ENCODE results near the gene SPCS2. TPM values are rescaled to one million over a fixed set of nuclear protein-coding genes. Genes with fewer than 3 reads are reported as not detected.

Gene SPCS2
- total and polyA plus RNA-seq, 3 donors from 2014 or later: 37.0 to 152 (median 61.1) TPM

DNA sequence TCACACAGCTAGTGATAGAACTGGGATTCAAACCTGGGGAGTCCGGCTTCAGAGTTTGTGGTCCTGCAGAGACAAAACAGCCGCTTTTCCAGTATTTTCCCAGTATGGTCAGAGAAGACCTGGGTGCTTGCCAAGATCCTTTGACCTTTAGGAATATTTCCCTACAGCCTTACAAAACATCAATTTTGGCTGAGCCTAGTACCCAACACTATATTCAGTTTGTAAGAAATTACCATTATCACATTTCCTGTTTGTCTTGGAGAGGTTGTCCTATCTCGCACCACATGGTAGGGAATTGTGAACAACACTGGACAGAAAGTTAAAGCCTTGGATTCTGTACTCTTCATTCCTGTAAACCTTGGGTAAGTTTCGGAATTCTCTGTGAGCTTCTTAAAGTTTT lies 29.0 kb downstream of the SPCS2 start:
- Histone ChIP-seq H3K27ac (no peak overlapping the region), H3K9me3 (no peaks in the 10 kb centered on the region), H3K4me3 (no peak overlapping the region), H3K36me3 (ENCODE audit: low read depth, missing control alignments) (no peaks in the 10 kb centered on the region), H3K4me1 (no peaks in the 10 kb centered on the region), H3K27me3 (no peaks in the 10 kb centered on the region)
- WGBS, 2 donors: 87 to 93% methylated on average over 4 of the region's 4 CpGs
- no peak for DNase-seq
- intact Hi-C loops (cut with DNase I; ENCODE audit: low total_unique reads): no loop called here
- no peak for TF ChIP-seq CTCF (IDR thresholded peaks at IDR 0.05)
- no peak for TF ChIP-seq POLR2A (IDR thresholded peaks at IDR 0.05)

- no peak overlapping the region for H3K27ac ChIP-seq
- no peaks in the 10 kb centered on the region for H3K27me3 ChIP-seq
- no peak for DNase-seq
- WGBS, 2 donors: 86 to 93% methylated on average over 2 of the region's 2 CpGs
- H3K4me3 ChIP-seq: no peak overlapping the region
- TF ChIP-seq CTCF (IDR thresholded peaks at IDR 0.05) (no peak), POLR2A (IDR thresholded peaks at IDR 0.05) (no peak)
- H3K36me3 ChIP-seq (ENCODE audit: low read depth, missing control alignments): no peaks in the 10 kb centered on the region
- intact Hi-C loops (cut with DNase I; ENCODE audit: low total_unique reads): no loop called here
- no peaks in the 10 kb centered on the region for H3K9me3 ChIP-seq
- no peaks in the 10 kb centered on the region for H3K4me1 ChIP-seq
Measured at GRCh38 chr11:74980634-74981033, 31.6 kb downstream of the SPCS2 start.

- H3K27ac ChIP-seq: no peak overlapping the region
- no peak overlapping the region for H3K4me3 ChIP-seq
- DNase-seq: no peak
- H3K9me3 ChIP-seq: no peaks in the 10 kb centered on the region
- no peaks in the 10 kb centered on the region for H3K4me1 ChIP-seq
- TF ChIP-seq CTCF (IDR thresholded peaks at IDR 0.05): no peak
- TF ChIP-seq POLR2A (IDR thresholded peaks at IDR 0.05): no peak
- no peaks in the 10 kb centered on the region for H3K36me3 ChIP-seq (ENCODE audit: low read depth, missing control alignments)
- whole genome bisulfite sequencing, 2 donors: 95 to 100% methylated on average over 1 of the region's 1 CpG
- no peaks in the 10 kb centered on the region for H3K27me3 ChIP-seq
- intact Hi-C loops (cut with DNase I; ENCODE audit: low total_unique reads): no loop called here
Measured at GRCh38 chr11:74981888-74982287, 32.8 kb downstream of the SPCS2 start.

DNA sequence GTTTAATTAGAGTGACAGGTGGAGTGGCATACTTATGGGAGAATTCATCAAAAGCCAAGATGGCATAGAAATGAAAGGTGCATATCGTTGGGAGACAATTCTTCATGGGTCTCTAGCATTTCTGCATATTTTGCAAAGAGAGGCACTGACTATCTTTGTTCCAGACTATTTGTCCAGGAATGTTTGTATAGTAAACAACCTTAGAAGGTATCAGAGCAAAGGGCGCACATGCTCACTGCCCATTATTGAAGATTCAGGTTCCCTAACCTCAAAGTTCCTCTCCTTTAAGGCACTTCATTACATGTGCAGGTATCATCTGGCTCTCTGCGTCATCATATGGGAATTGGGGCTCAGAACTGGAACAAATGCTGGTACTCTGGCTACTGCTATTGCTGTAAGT lies 35.0 kb downstream of the SPCS2 start:
- no peak overlapping the region for H3K27ac ChIP-seq
- H3K27me3 ChIP-seq: no peaks in the 10 kb centered on the region
- WGBS, 2 donors: 79 to 85% methylated on average over 3 of the region's 3 CpGs
- no peaks in the 10 kb centered on the region for H3K36me3 ChIP-seq (ENCODE audit: low read depth, missing control alignments)
- H3K9me3 ChIP-seq: no peaks in the 10 kb centered on the region
- no peaks in the 10 kb centered on the region for H3K4me1 ChIP-seq
- intact Hi-C loops (cut with DNase I; ENCODE audit: low total_unique reads): no loop called here
- no peak for DNase-seq
- TF ChIP-seq POLR2A (IDR thresholded peaks at IDR 0.05): no peak
- no peak for TF ChIP-seq CTCF (IDR thresholded peaks at IDR 0.05)
- H3K4me3 ChIP-seq: no peak overlapping the region

DNA sequence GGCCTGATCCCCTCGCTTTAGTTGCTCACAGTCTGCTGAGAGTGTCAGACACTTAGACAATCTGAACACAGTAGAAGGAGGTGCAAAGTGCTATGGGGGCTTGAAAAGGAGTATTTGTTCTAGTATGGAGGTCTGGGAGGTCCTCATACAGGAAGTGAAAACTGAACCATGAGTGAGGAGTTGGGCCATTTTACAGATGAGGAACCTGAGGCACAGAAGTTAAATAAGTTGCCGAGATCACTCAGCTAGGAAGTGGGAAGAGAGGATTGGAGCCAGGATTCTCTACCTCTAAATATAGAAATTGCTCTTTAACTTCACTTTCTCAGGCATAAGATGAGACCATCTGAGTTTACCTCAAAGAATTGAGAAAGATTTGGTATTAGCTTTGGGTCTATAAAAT lies 35.7 kb downstream of the SPCS2 start:
- H3K4me1 ChIP-seq: no peaks in the 10 kb centered on the region
- intact Hi-C loops (cut with DNase I; ENCODE audit: low total_unique reads): no loop called here
- WGBS, 2 donors: 88 to 91% methylated on average over 2 of the region's 2 CpGs
- H3K4me3 ChIP-seq: no peak overlapping the region
- no peaks in the 10 kb centered on the region for H3K9me3 ChIP-seq
- no peak for DNase-seq
- no peak overlapping the region for H3K27ac ChIP-seq
- H3K27me3 ChIP-seq: no peaks in the 10 kb centered on the region
- H3K36me3 ChIP-seq (ENCODE audit: low read depth, missing control alignments): no peaks in the 10 kb centered on the region
- TF ChIP-seq POLR2A (IDR thresholded peaks at IDR 0.05) (no peak), CTCF (IDR thresholded peaks at IDR 0.05) (no peak)

Measured in testis (tissue), 3 donors.